Endothelial cell of umbilical vein (primary cell): ENCODE data around the gene KCNH1. TPM values are rescaled to one million over a fixed set of nuclear protein-coding genes. Genes with fewer than 3 reads are reported as not detected.

Experiments used
- BruUV-seq: library from RNA; stranded (reverse); fragments of 400-500 nt; replicated peaks from 2 replicates; lab custom pipeline; 2021; lab: Mats Ljungman, UMichigan
- CTCF ChIA-PET: fragments of 300-600, 350-600 bp; sonication (Branson Sonifier 250); formaldehyde crosslinking; loops from one replicate; lab custom pipeline; 2021; ENCODE audit warnings: antibody characterized with exemption, inconsistent platforms; lab: Charles Lee
- POLR2A ChIA-PET: fragments of 300-600, 350-600 bp; sonication (Branson Sonifier 250); formaldehyde crosslinking; loops from one replicate; lab custom pipeline; 2021; ENCODE audit warnings: antibody characterized with exemption, inconsistent platforms; lab: Charles Lee
- DNase-seq: peaks from one replicate; pipeline ENCODE4 v3.0.0-alpha.2; 2011; ENCODE audit warnings: low read depth, low spot score
- FAIRE-seq: peaks from 2 replicates; lab custom pipeline; 2011; peaks lifted over from hg19 to GRCh38; lab: Jason Lieb, UNC
- H2AFZ ChIP-seq: 2 replicates; pipeline ENCODE4 v1.6.0; 2012; ENCODE audit warnings: low read depth, low read length, control low read depth, inconsistent platforms
- H3K27ac ChIP-seq: 2 replicates; pipeline ENCODE4 v1.5.1; 2011; ENCODE audit warnings: low read depth, mild to moderate bottlenecking, control low read depth, low read length, moderate library complexity; ENCODE audit not compliant: insufficient read depth
- H3K27me3 ChIP-seq, 2 experiments: 2 replicates each; pipeline versions ENCODE4 v1.6.0 to v1.6.1; 2011; ENCODE audit warnings: low read length in 2 of 2, mixed read lengths in 1 of 2; ENCODE audit not compliant: control insufficient read depth in 2 of 2, insufficient read depth in 2 of 2
- H3K36me3 ChIP-seq, 2 experiments: 2 replicates in 1 of 2; 3 replicates in 1 of 2; pipeline ENCODE4 v1.5.1; 2011; ENCODE audit warnings: low read length in 2 of 2, mild to moderate bottlenecking in 1 of 2, moderate library complexity in 1 of 2; ENCODE audit not compliant: control insufficient read depth in 2 of 2, insufficient read depth in 2 of 2; ENCODE audit errors: extremely low read depth in 1 of 2
- H3K4me1 ChIP-seq: 3 replicates; pipeline ENCODE4 v1.5.1; 2011; ENCODE audit warnings: mild to moderate bottlenecking, low read length; ENCODE audit not compliant: control insufficient read depth, insufficient read depth; ENCODE audit errors: extremely low read depth
- H3K4me2 ChIP-seq: 2 replicates; pipeline ENCODE4 v1.6.1; 2011; ENCODE audit warnings: low read length, control low read depth, mixed read lengths; ENCODE audit not compliant: insufficient read depth
- H3K4me3 ChIP-seq, 3 experiments: fragments of 200-600 bp in 1 of 3; sonication (generic), shearing (Covaris generic) in 1 of 3; replicated peaks in 1 of 3; 2 replicates each; pipeline ENCODE4 v1.5.1; 2011 to 2016; ENCODE audit warnings: control low read depth in 3 of 3, low read length in 3 of 3, mild to moderate bottlenecking in 2 of 3, inconsistent platforms in 1 of 3, low read depth in 1 of 3, moderate library complexity in 1 of 3; ENCODE audit not compliant: insufficient read depth in 1 of 3
- H3K79me2 ChIP-seq: 2 replicates; pipeline ENCODE4 v1.6.0; 2012; ENCODE audit warnings: low read length, inconsistent platforms; ENCODE audit not compliant: control insufficient read depth, insufficient read depth
- H3K9ac ChIP-seq: replicated peaks from 2 replicates; pipeline ENCODE3; 2011; ENCODE audit warnings: low read length, control low read depth; ENCODE audit not compliant: insufficient read depth; ENCODE audit errors: extremely low read depth
- H3K9me1 ChIP-seq: replicated peaks from 3 replicates; pipeline ENCODE4 v1.6.0; 2011; ENCODE audit warnings: mild to moderate bottlenecking, low read length; ENCODE audit not compliant: control insufficient read depth, insufficient read depth; ENCODE audit errors: extremely low read depth
- H3K9me3 ChIP-seq: replicated peaks from 2 replicates; pipeline ENCODE4 v1.5.1; 2012; ENCODE audit warnings: low read length, inconsistent platforms; ENCODE audit not compliant: control insufficient read depth, insufficient read depth
- H4K20me1 ChIP-seq: replicated peaks from 2 replicates; pipeline ENCODE3; 2011; ENCODE audit warnings: mild to moderate bottlenecking, low read length; ENCODE audit not compliant: control insufficient read depth, insufficient read depth; ENCODE audit errors: extremely low read depth
- CTCF ChIP-seq, 2 donors: IDR thresholded peaks; 1 replicate in 1 of 2; 2 replicates in 1 of 2; pipeline ENCODE4 v1.5.1; 2011; ENCODE audit warnings: low read length in 2 of 2, mild to moderate bottlenecking in 2 of 2, moderate library complexity in 2 of 2, control low read depth in 1 of 2, inconsistent platforms in 1 of 2, low read depth in 1 of 2; ENCODE audit not compliant: insufficient read depth in 1 of 2; ENCODE audit errors: extremely low read depth in 1 of 2
- EZH2 ChIP-seq: IDR thresholded peaks from 2 replicates; pipeline ENCODE4 v1.6.1; 2012; ENCODE audit warnings: borderline replicate concordance, low read depth, mild to moderate bottlenecking, moderate library complexity, low read length, inconsistent platforms; ENCODE audit not compliant: severe bottlenecking
- FOS ChIP-seq: IDR thresholded peaks from 2 replicates; pipeline ENCODE4 v1.6.1; 2011; ENCODE audit warnings: mild to moderate bottlenecking, low read length, moderate library complexity, borderline replicate concordance; ENCODE audit not compliant: insufficient read depth
- GATA2 ChIP-seq: IDR thresholded peaks from 2 replicates; pipeline ENCODE4 v1.7.0; 2011; ENCODE audit warnings: low read depth, mild to moderate bottlenecking, moderate library complexity, mixed read lengths, low read length; ENCODE audit not compliant: insufficient read length, insufficient read depth
- JUN ChIP-seq: IDR thresholded peaks from 2 replicates; pipeline ENCODE4 v1.6.1; 2011; ENCODE audit warnings: borderline replicate concordance, low read depth; ENCODE audit not compliant: insufficient read length, insufficient read depth
- MYC ChIP-seq: IDR thresholded peaks from one replicate; pipeline ENCODE4 v1.6.1; 2011; ENCODE audit warnings: mild to moderate bottlenecking, low read depth, low read length
- POLR2A ChIP-seq: IDR thresholded peaks from 2 replicates; pipeline ENCODE4 v1.6.1; 2012; ENCODE audit warnings: low read depth, mild to moderate bottlenecking, control low read depth, low read length
- POLR2AphosphoS5 ChIP-seq: IDR thresholded peaks from 2 replicates; pipeline ENCODE4 v1.6.1; 2012; ENCODE audit warnings: low read depth, mild to moderate bottlenecking, control low read depth, low read length, moderate library complexity; ENCODE audit not compliant: insufficient read depth
- dilution Hi-C: fragments of 300-500 bp; cut with MboI; formaldehyde crosslinking; loops from one replicate; pipeline ENCODE4 v1.15.0; 2019; ENCODE audit warnings: low sequenced_read_pairs; ENCODE audit not compliant: extremely low pct_ligation_motif_present
- intact Hi-C: fragments of 100-400 bp; cut with micrococcal nuclease; formaldehyde crosslinking; loops from one replicate; pipeline ENCODE4 v1.10.0; 2022
- polyA plus RNA-seq, 4 experiments: library from polyadenylated mRNA; depleted of rRNA in 3 of 4; stranded (reverse) in 3 of 4; unstranded in 1 of 4; fragments of >200 nt; gene quantifications; 2 replicates each; pipeline versions ENCODE4 v1.2.1 to v1.2.3, GENCODE V29; 2011 to 2012; ENCODE audit warnings: missing spikeins in 1 of 4
- total RNA-seq: library from RNA; stranded (reverse); gene quantifications from 2 replicates; pipeline ENCODE4 v1.2.3, GENCODE V29; 2021
- TF ChIP-seq, protein P1 (sequence below): IDR thresholded peaks from 2 replicates; pipeline ENCODE4 v1.6.1; 2011; ENCODE audit not compliant: insufficient read depth, insufficient read length

The KCNH1 gene
- total and polyA plus RNA-seq, 2 donors (not counting 3 experiments of a cell fraction or from before 2014, with no cell fraction given) = not detected

- no peak overlapping the region for H3K27ac ChIP-seq
- H3K9ac ChIP-seq = no peak overlapping the region
- H3K79me2 ChIP-seq = no peaks in the 10 kb centered on the region
- no peaks in the 10 kb centered on the region for H3K27me3 ChIP-seq
- DNase-seq = no peak
- dilution Hi-C loops (no loop called here), intact Hi-C loops (no loop called here)
- TF ChIP-seq CTCF (IDR thresholded peaks at IDR 0.05; ENCODE audit: extremely low read depth in 1 of 2, insufficient read depth in 1 of 2, low read depth in 1 of 2, low read length in 2 of 2) = no peak
- no peak for TF ChIP-seq GATA2
- TF ChIP-seq POLR2A = no peak
- TF ChIP-seq MYC = no peak
- TF ChIP-seq, protein P1, sequence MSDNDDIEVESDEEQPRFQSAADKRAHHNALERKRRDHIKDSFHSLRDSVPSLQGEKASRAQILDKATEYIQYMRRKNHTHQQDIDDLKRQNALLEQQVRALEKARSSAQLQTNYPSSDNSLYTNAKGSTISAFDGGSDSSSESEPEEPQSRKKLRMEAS = no peak
- TF ChIP-seq FOS = no peak
- no peaks in the 10 kb centered on the region for H4K20me1 ChIP-seq
- H3K4me1 ChIP-seq = no peaks in the 10 kb centered on the region
- POLR2A ChIA-PET = no interaction called here
- H3K4me2 ChIP-seq = no peak overlapping the region
- H3K9me3 ChIP-seq = peaks cover 2% of the 10 kb centered on the region
- CTCF ChIA-PET = no interaction called here
- no peaks in the 10 kb centered on the region for H3K36me3 ChIP-seq
- H3K9me1 ChIP-seq = no peaks in the 10 kb centered on the region
- no peak for FAIRE-seq
- no peak overlapping the region for H2AFZ ChIP-seq
- H3K4me3 ChIP-seq = no peak overlapping the region
- BruUV-seq = no TSS peak
Measured at GRCh38 chr1:211024901-211025300, 109.0 kb downstream of the KCNH1 start.

GRCh38 chr1:211019266-211019665 is 114.7 kb downstream of the KCNH1 start:
- Histone ChIP-seq H3K9me1 (no peaks in the 10 kb centered on the region), H3K27ac (no peak overlapping the region), H3K4me2 (no peak overlapping the region), H3K9ac (no peak overlapping the region), H3K27me3 (no peaks in the 10 kb centered on the region), H3K36me3 (no peaks in the 10 kb centered on the region), H3K4me1 (no peaks in the 10 kb centered on the region), H3K9me3 (peaks cover 3% of the 10 kb centered on the region), H2AFZ (no peak overlapping the region), H3K79me2 (no peaks in the 10 kb centered on the region), H4K20me1 (no peaks in the 10 kb centered on the region), H3K4me3 (no peak overlapping the region)
- no TSS peak for BruUV-seq
- TF ChIP-seq FOS (no peak), POLR2A (no peak), GATA2 (no peak), JUN (no peak), MYC (no peak), POLR2AphosphoS5 (no peak), CTCF (IDR thresholded peaks at IDR 0.05; ENCODE audit: extremely low read depth in 1 of 2, insufficient read depth in 1 of 2, low read depth in 1 of 2, low read length in 2 of 2) (no peak), EZH2 (no peak)
- TF ChIP-seq, protein P1 = no peak
- DNase-seq (no peak), FAIRE-seq (no peak)
- ChIA-PET POLR2A (no interaction called here), CTCF (no interaction called here)
- intact Hi-C loops (no loop called here), dilution Hi-C loops (no loop called here)
